Retina (tissue), 1 donor: ENCODE measurements around the gene CA5B.
"Not testable (repeated sequence)": the region's sequence is repeated elsewhere in the genome, so short reads cannot be mapped to it uniquely, and the experiment has no call there.

Experiments used
- DNase-seq: peaks from one replicate; pipeline ENCODE4 v3.0.0-alpha.2; 2016

Gene CA5B

GRCh38 chrX:15814771-15815365 lies 76.8 kb downstream of the CA5B start:
- DNase-seq = no peak

- DNase-seq = no peak
Measured at GRCh38 chrX:15815779-15816437, 77.8 kb downstream of the CA5B start.

GRCh38 chrX:15816438-15816809 lies 78.4 kb downstream of the CA5B start:
- no peak for DNase-seq

- no peak for DNase-seq
Measured at GRCh38 chrX:15816886-15817285, 78.8 kb downstream of the CA5B start.

GRCh38 chrX:15820106-15821073 lies 82.3 kb downstream of the CA5B start:
- DNase-seq = no peak

- no peak for DNase-seq
Measured at GRCh38 chrX:15822922-15823321, 84.9 kb downstream of the CA5B start.

GRCh38 chrX:15825936-15826335 lies 87.9 kb downstream of the CA5B start:
- DNase-seq = no peak

GRCh38 chrX:15829217-15829616 lies 91.1 kb downstream of the CA5B start:
- no peak for DNase-seq

GRCh38 chrX:15831347-15831746 lies 93.3 kb downstream of the CA5B start:
- DNase-seq = not testable (repeated sequence)

- DNase-seq = no peak
Measured at GRCh38 chrX:15834053-15834452, 96.0 kb downstream of the CA5B start.

- no peak for DNase-seq
Measured at GRCh38 chrX:15834827-15835595, 96.9 kb downstream of the CA5B start.
